ENCODE results near the gene AVL9. TPM values are rescaled to one million over a fixed set of nuclear protein-coding genes. Genes with fewer than 3 reads are reported as not detected.

The AVL9 gene
- total and polyA plus RNA-seq, 2 of the 4 experiments (the other 2 are of a cell fraction) = 13.1 to 21.7 TPM

DNA sequence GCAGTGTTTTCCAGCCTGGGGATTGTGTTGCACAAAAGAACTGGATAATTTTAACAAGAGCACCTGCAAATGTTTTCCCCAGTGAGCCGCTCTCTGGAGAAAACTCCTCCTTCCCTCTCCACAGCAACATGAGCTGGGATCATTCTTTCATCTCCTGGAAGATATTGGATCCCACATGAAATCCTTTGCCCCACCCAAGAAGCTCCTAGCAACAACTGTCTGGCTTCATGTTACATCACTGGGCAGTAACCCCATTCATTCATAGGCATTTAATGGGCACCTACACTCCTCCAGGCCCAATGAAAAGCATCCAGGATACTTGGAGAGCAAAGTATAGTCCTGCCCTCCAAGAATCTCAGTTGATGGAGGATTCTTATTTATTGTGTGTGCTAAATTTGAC lies 32.3 kb upstream of the AVL9 start:
- H2BK5ac ChIP-seq (ENCODE audit: low read depth, low read length, poor library complexity, severe bottlenecking) = no peak overlapping the region
- H4K5ac ChIP-seq (ENCODE audit: low read depth, low read length) = no peak overlapping the region
- H3K9me3 ChIP-seq (ENCODE audit: control insufficient read depth, insufficient read depth, low read length) = no peaks in the 10 kb centered on the region
- POLR2A ChIA-PET (ENCODE audit: unreplicated experiment) = no interaction called here
- CTCF ChIA-PET = interaction anchor here (0.6 kb wide), 1 partner anchor 76 kb away, joined by 3 read pairs; no protein-coding TSS in a partner anchor
- H3K56ac ChIP-seq (ENCODE audit: extremely low read depth, insufficient read depth, low read length) = no peak overlapping the region
- H3K23ac ChIP-seq (ENCODE audit: low read depth, low read length) = no peak overlapping the region
- no peak overlapping the region for H4K8ac ChIP-seq (ENCODE audit: low read depth in 2 of 2, low read length in 2 of 2)
- no peak overlapping the region for H2AFZ ChIP-seq (replicated peaks; ENCODE audit: low read length, poor library complexity)
- H3K18ac ChIP-seq (ENCODE audit: low read depth, low read length) = no peak overlapping the region
- intact Hi-C loops (cut with micrococcal nuclease) = no loop called here
- H3K79me1 ChIP-seq (ENCODE audit: low read depth in 1 of 2, low read length in 2 of 2) = no peaks in the 10 kb centered on the region
- in situ Hi-C loops (cut with MboI; ENCODE audit: low sequenced_read_pairs) = no loop called here
- H2BK20ac ChIP-seq (ENCODE audit: low read depth, low read length) = no peak overlapping the region
- H3K27me3 ChIP-seq (ENCODE audit: control insufficient read depth, insufficient read depth, low read length) = no peaks in the 10 kb centered on the region
- no peaks in the 10 kb centered on the region for H3K9me1 ChIP-seq (ENCODE audit: insufficient read depth, low read length)
- H4K20me1 ChIP-seq (ENCODE audit: insufficient read depth, low read length) = no peaks in the 10 kb centered on the region
- H3K4ac ChIP-seq (ENCODE audit: low read depth, low read length) = no peak overlapping the region
- no TSS peak for BruUV-seq (replicated peaks)
- H4K91ac ChIP-seq (ENCODE audit: insufficient read depth, low read depth, low read length) = no peak overlapping the region
- H3K4me2 ChIP-seq (ENCODE audit: low read depth, low read length) = no peak overlapping the region
- no peaks in the 10 kb centered on the region for H3K36me3 ChIP-seq (ENCODE audit: control insufficient read depth, insufficient read depth, low read length)
- no peak overlapping the region for H3K4me3 ChIP-seq (ENCODE audit: insufficient read depth, low read depth, low read length)
- H2AK5ac ChIP-seq (ENCODE audit: low read depth, low read length) = no peak overlapping the region
- TF ChIP-seq RAD21 (IDR thresholded peaks at IDR 0.05; ENCODE audit: low read length) (no peak), RFX5 (IDR thresholded peaks at IDR 0.05; ENCODE audit: low read depth, low read length) (no peak), POLR2A (IDR thresholded peaks at IDR 0.05; ENCODE audit: low read depth, low read length) (no peak), CHD1 (IDR thresholded peaks at IDR 0.05; ENCODE audit: low read depth, low read length) (no peak), BHLHE40 (IDR thresholded peaks at IDR 0.05; ENCODE audit: low read depth, low read length) (no peak), RCOR1 (IDR thresholded peaks at IDR 0.05; ENCODE audit: insufficient replicate concordance, low read length) (no peak), SMC3 (IDR thresholded peaks at IDR 0.05; ENCODE audit: low read depth, low read length) (no peak), FOS (IDR thresholded peaks at IDR 0.05; ENCODE audit: low read depth, low read length) (no peak), MAFK (IDR thresholded peaks at IDR 0.05; ENCODE audit: low read depth, low read length) (no peak), MXI1 (IDR thresholded peaks at IDR 0.05; ENCODE audit: borderline replicate concordance, low read depth, low read length) (no peak), MAZ (IDR thresholded peaks at IDR 0.05; ENCODE audit: borderline replicate concordance, low read depth, low read length) (no peak), CEBPB (IDR thresholded peaks at IDR 0.05; ENCODE audit: low read depth, low read length) (no peak), NFE2L2 (IDR thresholded peaks at IDR 0.05; ENCODE audit: low read depth, low read length) (no peak)
- TF ChIP-seq, protein P1, sequence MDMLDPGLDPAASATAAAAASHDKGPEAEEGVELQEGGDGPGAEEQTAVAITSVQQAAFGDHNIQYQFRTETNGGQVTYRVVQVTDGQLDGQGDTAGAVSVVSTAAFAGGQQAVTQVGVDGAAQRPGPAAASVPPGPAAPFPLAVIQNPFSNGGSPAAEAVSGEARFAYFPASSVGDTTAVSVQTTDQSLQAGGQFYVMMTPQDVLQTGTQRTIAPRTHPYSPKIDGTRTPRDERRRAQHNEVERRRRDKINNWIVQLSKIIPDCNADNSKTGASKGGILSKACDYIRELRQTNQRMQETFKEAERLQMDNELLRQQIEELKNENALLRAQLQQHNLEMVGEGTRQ (IDR thresholded peaks at IDR 0.05; ENCODE audit: low read depth, low read length) = no peak
- TF ChIP-seq, protein P2, sequence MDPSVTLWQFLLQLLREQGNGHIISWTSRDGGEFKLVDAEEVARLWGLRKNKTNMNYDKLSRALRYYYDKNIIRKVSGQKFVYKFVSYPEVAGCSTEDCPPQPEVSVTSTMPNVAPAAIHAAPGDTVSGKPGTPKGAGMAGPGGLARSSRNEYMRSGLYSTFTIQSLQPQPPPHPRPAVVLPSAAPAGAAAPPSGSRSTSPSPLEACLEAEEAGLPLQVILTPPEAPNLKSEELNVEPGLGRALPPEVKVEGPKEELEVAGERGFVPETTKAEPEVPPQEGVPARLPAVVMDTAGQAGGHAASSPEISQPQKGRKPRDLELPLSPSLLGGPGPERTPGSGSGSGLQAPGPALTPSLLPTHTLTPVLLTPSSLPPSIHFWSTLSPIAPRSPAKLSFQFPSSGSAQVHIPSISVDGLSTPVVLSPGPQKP (IDR thresholded peaks at IDR 0.05; ENCODE audit: borderline replicate concordance, low read depth, low read length) = no peak
- TF ChIP-seq, protein P3, sequence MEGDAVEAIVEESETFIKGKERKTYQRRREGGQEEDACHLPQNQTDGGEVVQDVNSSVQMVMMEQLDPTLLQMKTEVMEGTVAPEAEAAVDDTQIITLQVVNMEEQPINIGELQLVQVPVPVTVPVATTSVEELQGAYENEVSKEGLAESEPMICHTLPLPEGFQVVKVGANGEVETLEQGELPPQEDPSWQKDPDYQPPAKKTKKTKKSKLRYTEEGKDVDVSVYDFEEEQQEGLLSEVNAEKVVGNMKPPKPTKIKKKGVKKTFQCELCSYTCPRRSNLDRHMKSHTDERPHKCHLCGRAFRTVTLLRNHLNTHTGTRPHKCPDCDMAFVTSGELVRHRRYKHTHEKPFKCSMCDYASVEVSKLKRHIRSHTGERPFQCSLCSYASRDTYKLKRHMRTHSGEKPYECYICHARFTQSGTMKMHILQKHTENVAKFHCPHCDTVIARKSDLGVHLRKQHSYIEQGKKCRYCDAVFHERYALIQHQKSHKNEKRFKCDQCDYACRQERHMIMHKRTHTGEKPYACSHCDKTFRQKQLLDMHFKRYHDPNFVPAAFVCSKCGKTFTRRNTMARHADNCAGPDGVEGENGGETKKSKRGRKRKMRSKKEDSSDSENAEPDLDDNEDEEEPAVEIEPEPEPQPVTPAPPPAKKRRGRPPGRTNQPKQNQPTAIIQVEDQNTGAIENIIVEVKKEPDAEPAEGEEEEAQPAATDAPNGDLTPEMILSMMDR (conservative IDR thresholded peaks at IDR 0.05; ENCODE audit: low read depth, low read length) = no peak
- no peak overlapping the region for H2AK9ac ChIP-seq (replicated peaks; ENCODE audit: low read depth, low read length, poor library complexity)
- H2BK120ac ChIP-seq (ENCODE audit: low read depth, low read length) = no peak overlapping the region
- H3K9ac ChIP-seq (ENCODE audit: low read depth, low read length) = no peak overlapping the region
- no peaks in the 10 kb centered on the region for H3K4me1 ChIP-seq (ENCODE audit: control insufficient read depth, insufficient read depth, low read length)
- H3K27ac ChIP-seq (ENCODE audit: insufficient read depth, low read length) = no peak overlapping the region
- no CpG with 5 or more reads among the region's 1 CpG for WGBS, 2 experiments (ENCODE audit: extremely low coverage in 2 of 2, insufficient read length in 1 of 2)
- ATAC-seq (ENCODE audit: low read depth) (no peak), DNase-seq (no peak)
- dilution Hi-C loops (cut with HindIII; ENCODE audit: low sequenced_read_pairs, unreplicated experiment) = no loop called here
- H2BK15ac ChIP-seq (ENCODE audit: low read depth, low read length) = no peak overlapping the region
- no peak overlapping the region for H3K14ac ChIP-seq (replicated peaks; ENCODE audit: low read depth, low read length)

Measured in IMR-90 (cell line).